ENCODE measurements around the gene ADAM8. TPM values are rescaled to one million over a fixed set of nuclear protein-coding genes. Genes with fewer than 3 reads are reported as not detected.

ADAM8 gene
- total RNA-seq, 2 donors from 2014 or later, result 3.7 to 5.5 TPM

DNA sequence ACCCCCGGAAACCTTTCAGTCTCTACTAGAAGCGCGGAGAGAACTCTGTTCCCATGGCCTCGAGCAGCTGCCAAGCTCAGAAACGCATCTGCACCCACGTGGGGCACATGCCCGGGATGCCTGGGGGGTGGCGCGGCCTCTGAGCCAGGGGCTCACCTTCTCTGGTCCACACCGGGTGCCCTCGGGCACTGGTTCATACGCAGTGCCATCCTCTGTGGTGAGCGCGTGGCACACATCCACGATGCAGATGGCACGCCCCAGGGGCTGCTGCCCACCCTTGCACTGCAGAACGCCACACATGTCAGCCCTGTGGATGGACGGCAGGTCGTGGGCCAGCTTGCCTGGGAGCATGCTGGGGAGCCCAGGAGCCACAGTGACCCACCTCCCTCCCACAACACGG lies 6.5 kb downstream of the ADAM8 start:
- Mint-ChIP-seq H3K27me3 (ENCODE audit: insufficient read depth) (no peaks in the 10 kb centered on the region), H3K4me1 (no peaks in the 10 kb centered on the region), H3K36me3 (ENCODE audit: low read depth) (no peaks in the 10 kb centered on the region), H3K27ac (no peak overlapping the region), H3K9me3 (no peaks in the 10 kb centered on the region), H3K4me3 (no peak overlapping the region)
- no peaks in the 10 kb centered on the region for H3K36me3 ChIP-seq (ENCODE audit: control insufficient read depth, insufficient read depth, low read length)
- no peak overlapping the region for H3K4me3 ChIP-seq (ENCODE audit: low read length)
- WGBS, 2 experiments (ENCODE audit: insufficient coverage in 1 of 2, insufficient read length in 1 of 2), result 88 to 90% methylated on average over 17 to 20 of the region's 20 CpGs
- no peaks in the 10 kb centered on the region for H3K9me3 ChIP-seq (ENCODE audit: control insufficient read depth, low read length)
- H3K27me3 ChIP-seq (ENCODE audit: control insufficient read depth, insufficient read depth, low read length, poor library complexity, severe bottlenecking), result no peaks in the 10 kb centered on the region
- TF ChIP-seq, protein P1, sequence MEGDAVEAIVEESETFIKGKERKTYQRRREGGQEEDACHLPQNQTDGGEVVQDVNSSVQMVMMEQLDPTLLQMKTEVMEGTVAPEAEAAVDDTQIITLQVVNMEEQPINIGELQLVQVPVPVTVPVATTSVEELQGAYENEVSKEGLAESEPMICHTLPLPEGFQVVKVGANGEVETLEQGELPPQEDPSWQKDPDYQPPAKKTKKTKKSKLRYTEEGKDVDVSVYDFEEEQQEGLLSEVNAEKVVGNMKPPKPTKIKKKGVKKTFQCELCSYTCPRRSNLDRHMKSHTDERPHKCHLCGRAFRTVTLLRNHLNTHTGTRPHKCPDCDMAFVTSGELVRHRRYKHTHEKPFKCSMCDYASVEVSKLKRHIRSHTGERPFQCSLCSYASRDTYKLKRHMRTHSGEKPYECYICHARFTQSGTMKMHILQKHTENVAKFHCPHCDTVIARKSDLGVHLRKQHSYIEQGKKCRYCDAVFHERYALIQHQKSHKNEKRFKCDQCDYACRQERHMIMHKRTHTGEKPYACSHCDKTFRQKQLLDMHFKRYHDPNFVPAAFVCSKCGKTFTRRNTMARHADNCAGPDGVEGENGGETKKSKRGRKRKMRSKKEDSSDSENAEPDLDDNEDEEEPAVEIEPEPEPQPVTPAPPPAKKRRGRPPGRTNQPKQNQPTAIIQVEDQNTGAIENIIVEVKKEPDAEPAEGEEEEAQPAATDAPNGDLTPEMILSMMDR (conservative IDR thresholded peaks at IDR 0.05), result no peak
- DNase-seq, result no peak
- no peak overlapping the region for H3K27ac ChIP-seq (ENCODE audit: low read depth, low read length)
- no peak overlapping the region for H3K9ac ChIP-seq (ENCODE audit: extremely low read depth, low read length, poor library complexity, severe bottlenecking)
- peaks cover 2% of the 10 kb centered on the region for H3K4me1 ChIP-seq (ENCODE audit: control insufficient read depth, insufficient read depth, low read length)

DNA sequence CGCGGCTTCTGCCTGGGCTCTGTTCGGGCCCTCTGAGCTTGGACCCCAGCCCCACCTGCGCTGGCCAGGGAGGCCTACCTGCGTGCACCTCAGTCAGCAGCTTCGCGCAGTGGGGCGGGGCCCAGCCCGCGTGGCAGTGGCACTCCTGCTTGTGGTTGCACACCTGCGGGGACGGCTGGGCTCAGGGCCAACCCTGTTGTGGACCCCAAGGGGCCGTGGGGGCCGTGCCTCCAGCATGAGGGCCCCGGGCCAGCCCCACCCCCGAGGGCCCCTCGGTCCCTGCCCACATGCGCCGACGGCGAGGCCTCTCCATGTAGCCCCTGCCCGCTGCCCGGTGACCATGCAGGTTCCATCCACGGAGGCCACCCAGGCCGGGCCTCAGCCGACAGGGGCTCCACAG lies 7.3 kb downstream of the ADAM8 start:
- Histone ChIP-seq H3K36me3 (ENCODE audit: control insufficient read depth, insufficient read depth, low read length) (no peaks in the 10 kb centered on the region), H3K9me3 (ENCODE audit: control insufficient read depth, low read length) (no peaks in the 10 kb centered on the region), H3K27ac (ENCODE audit: low read depth, low read length) (no peak overlapping the region), H3K4me3 (ENCODE audit: low read length) (no peak overlapping the region), H3K4me1 (ENCODE audit: control insufficient read depth, insufficient read depth, low read length) (no peaks in the 10 kb centered on the region), H3K27me3 (ENCODE audit: control insufficient read depth, insufficient read depth, low read length, poor library complexity, severe bottlenecking) (no peaks in the 10 kb centered on the region), H3K9ac (ENCODE audit: extremely low read depth, low read length, poor library complexity, severe bottlenecking) (no peak overlapping the region)
- DNase-seq, result no peak
- Mint-ChIP-seq H3K27ac (no peak overlapping the region), H3K4me1 (no peaks in the 10 kb centered on the region), H3K36me3 (ENCODE audit: low read depth) (no peaks in the 10 kb centered on the region), H3K9me3 (no peaks in the 10 kb centered on the region), H3K27me3 (ENCODE audit: insufficient read depth) (peaks cover 3% of the 10 kb centered on the region), H3K4me3 (no peak overlapping the region)
- TF ChIP-seq, protein P1 (conservative IDR thresholded peaks at IDR 0.05), result no peak
- 86 to 89% methylated on average over 20 to 26 of the region's 26 CpGs for WGBS, 2 experiments (ENCODE audit: insufficient coverage in 1 of 2, insufficient read length in 1 of 2)

DNA sequence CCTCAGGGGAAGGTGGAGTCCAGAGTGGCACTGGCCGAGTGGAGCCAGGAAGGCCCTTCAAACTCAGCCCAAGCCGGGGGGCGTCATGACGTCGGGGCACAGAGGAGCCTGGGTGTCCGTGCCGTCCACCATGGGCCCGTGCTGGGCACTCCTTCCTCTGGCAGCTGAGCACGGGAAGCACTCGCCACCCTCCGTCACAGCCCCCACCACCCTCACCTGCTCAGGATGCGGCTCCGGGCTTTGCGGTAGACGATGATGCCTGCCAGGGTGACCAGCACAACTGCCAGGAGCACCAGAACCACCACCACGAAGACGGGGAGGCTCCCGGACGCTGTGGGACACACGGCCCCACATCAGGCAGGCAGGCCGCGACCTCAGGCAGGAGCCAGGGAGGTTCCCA lies 8.1 kb downstream of the ADAM8 start:
- no peak overlapping the region for H3K27ac ChIP-seq (ENCODE audit: low read depth, low read length)
- H3K27me3 ChIP-seq (ENCODE audit: control insufficient read depth, insufficient read depth, low read length, poor library complexity, severe bottlenecking), result peaks cover 2% of the 10 kb centered on the region
- no peak overlapping the region for H3K4me3 ChIP-seq (ENCODE audit: low read length)
- DNase-seq, result no peak
- no peaks in the 10 kb centered on the region for H3K9me3 Mint-ChIP-seq
- H3K4me1 ChIP-seq (ENCODE audit: control insufficient read depth, insufficient read depth, low read length), result no peaks in the 10 kb centered on the region
- H3K27ac Mint-ChIP-seq, result no peak overlapping the region
- no peaks in the 10 kb centered on the region for H3K4me1 Mint-ChIP-seq
- no peaks in the 10 kb centered on the region for H3K36me3 Mint-ChIP-seq (ENCODE audit: low read depth)
- no peak overlapping the region for H3K9ac ChIP-seq (ENCODE audit: extremely low read depth, low read length, poor library complexity, severe bottlenecking)
- H3K36me3 ChIP-seq (ENCODE audit: control insufficient read depth, insufficient read depth, low read length), result no peaks in the 10 kb centered on the region
- no peak overlapping the region for H3K4me3 Mint-ChIP-seq
- peaks cover 11% of the 10 kb centered on the region for H3K27me3 Mint-ChIP-seq (ENCODE audit: insufficient read depth)
- no peaks in the 10 kb centered on the region for H3K9me3 ChIP-seq (ENCODE audit: control insufficient read depth, low read length)
- TF ChIP-seq, protein P1 (conservative IDR thresholded peaks at IDR 0.05), result no peak
- 94 to 95% methylated on average over 14 to 22 of the region's 22 CpGs for WGBS, 2 experiments (ENCODE audit: insufficient coverage in 1 of 2, insufficient read length in 1 of 2)
